ENCODE results near the gene GRID2. TPM values are rescaled to one million over a fixed set of nuclear protein-coding genes. Genes with fewer than 3 reads are reported as not detected.
A peak's percentile ranks its signal among the peaks of the same experiment; 100 is the strongest.

The GRID2 gene
- total and polyA plus RNA-seq, 2 donors from 2014 or later, result 0.19 TPM; not detected in 1

GRCh38 chr4:93776386-93777080 is 1472.8 kb downstream of the GRID2 start:
- Histone ChIP-seq H3K9me3 (ENCODE audit: control insufficient read depth in 2 of 3, insufficient read depth in 1 of 3, low read length in 3 of 3) (no peaks in the 10 kb centered on the region), H3K36me3 (ENCODE audit: control insufficient read depth in 2 of 3, insufficient read depth in 3 of 3, low read length in 3 of 3) (no peaks in the 10 kb centered on the region), H3K27me3 (ENCODE audit: control insufficient read depth, insufficient read depth, low read length) (no peaks in the 10 kb centered on the region), H3K4me1 (ENCODE audit: control insufficient read depth in 2 of 3, insufficient read depth in 2 of 3, low read depth in 1 of 3, low read length in 3 of 3) (no peaks in the 10 kb centered on the region), H3K4me3 (ENCODE audit: low read length in 3 of 3) (no peak overlapping the region), H3K27ac (ENCODE audit: low read depth in 2 of 2, low read length in 2 of 2) (no peak overlapping the region), H3K9ac (ENCODE audit: low read length in 3 of 3) (no peak overlapping the region)
- intact Hi-C loops (cut with DNase I), result no loop called here
- no peak for TF ChIP-seq CTCF (IDR thresholded peaks at IDR 0.05; ENCODE audit: borderline replicate concordance, extremely low read depth, insufficient read depth)
- DNase-seq (no peak), FAIRE-seq (no peak)

GRCh38 chr4:93777081-93777460 is 1473.3 kb downstream of the GRID2 start:
- no peak for TF ChIP-seq CTCF (IDR thresholded peaks at IDR 0.05; ENCODE audit: borderline replicate concordance, extremely low read depth, insufficient read depth)
- no peaks in the 10 kb centered on the region for H3K9me3 ChIP-seq (ENCODE audit: control insufficient read depth in 2 of 3, insufficient read depth in 1 of 3, low read length in 3 of 3)
- H3K27me3 ChIP-seq (ENCODE audit: control insufficient read depth, insufficient read depth, low read length), result no peaks in the 10 kb centered on the region
- intact Hi-C loops (cut with DNase I), result no loop called here
- no peak overlapping the region for H3K27ac ChIP-seq (ENCODE audit: low read depth in 2 of 2, low read length in 2 of 2)
- FAIRE-seq (no peak), DNase-seq (no peak)
- H3K4me1 ChIP-seq (ENCODE audit: control insufficient read depth in 2 of 3, insufficient read depth in 2 of 3, low read depth in 1 of 3, low read length in 3 of 3), result no peaks in the 10 kb centered on the region
- H3K36me3 ChIP-seq (ENCODE audit: control insufficient read depth in 2 of 3, insufficient read depth in 3 of 3, low read length in 3 of 3), result no peaks in the 10 kb centered on the region
- no peak overlapping the region for H3K9ac ChIP-seq (ENCODE audit: low read length in 3 of 3)
- no peak overlapping the region for H3K4me3 ChIP-seq (ENCODE audit: low read length in 3 of 3)

GRCh38 chr4:93779228-93779627 is 1475.5 kb downstream of the GRID2 start:
- H3K27me3 ChIP-seq (ENCODE audit: control insufficient read depth, insufficient read depth, low read length), result no peaks in the 10 kb centered on the region
- FAIRE-seq (no peak), DNase-seq (no peak)
- no peak overlapping the region for H3K27ac ChIP-seq (ENCODE audit: low read depth in 2 of 2, low read length in 2 of 2)
- no peak overlapping the region for H3K9ac ChIP-seq (ENCODE audit: low read length in 3 of 3)
- no peaks in the 10 kb centered on the region for H3K9me3 ChIP-seq (ENCODE audit: control insufficient read depth in 2 of 3, insufficient read depth in 1 of 3, low read length in 3 of 3)
- intact Hi-C loops (cut with DNase I), result no loop called here
- no peak for TF ChIP-seq CTCF (IDR thresholded peaks at IDR 0.05; ENCODE audit: borderline replicate concordance, extremely low read depth, insufficient read depth)
- no peaks in the 10 kb centered on the region for H3K4me1 ChIP-seq (ENCODE audit: control insufficient read depth in 2 of 3, insufficient read depth in 2 of 3, low read depth in 1 of 3, low read length in 3 of 3)
- H3K4me3 ChIP-seq (ENCODE audit: low read length in 3 of 3), result no peak overlapping the region
- H3K36me3 ChIP-seq (ENCODE audit: control insufficient read depth in 2 of 3, insufficient read depth in 3 of 3, low read length in 3 of 3), result no peaks in the 10 kb centered on the region

- Histone ChIP-seq H3K9ac (ENCODE audit: low read length in 3 of 3) (no peak overlapping the region), H3K27me3 (ENCODE audit: control insufficient read depth, insufficient read depth, low read length) (no peaks in the 10 kb centered on the region), H3K9me3 (ENCODE audit: control insufficient read depth in 2 of 3, insufficient read depth in 1 of 3, low read length in 3 of 3) (no peaks in the 10 kb centered on the region), H3K36me3 (ENCODE audit: control insufficient read depth in 2 of 3, insufficient read depth in 3 of 3, low read length in 3 of 3) (no peaks in the 10 kb centered on the region), H3K4me3 (ENCODE audit: low read length in 3 of 3) (no peak overlapping the region), H3K27ac (ENCODE audit: low read depth in 2 of 2, low read length in 2 of 2) (no peak overlapping the region), H3K4me1 (ENCODE audit: control insufficient read depth in 2 of 3, insufficient read depth in 2 of 3, low read depth in 1 of 3, low read length in 3 of 3) (no peaks in the 10 kb centered on the region)
- intact Hi-C loops (cut with DNase I), result no loop called here
- TF ChIP-seq CTCF (IDR thresholded peaks at IDR 0.05; ENCODE audit: borderline replicate concordance, extremely low read depth, insufficient read depth), result no peak
- peak in 1 of 5 donors; percentile 8 for DNase-seq
- FAIRE-seq, result no peak
Measured at GRCh38 chr4:93780080-93780479, 1476.3 kb downstream of the GRID2 start.

Data from kidney (tissue), 14 donors.